Middle frontal gyrus (tissue), 1 donor: ENCODE measurements around the gene IGHMBP2.

Experiments
- DNase-seq: peaks from one replicate; pipeline ENCODE4 v3.0.0-alpha.2; 2015; ENCODE audit warnings: low spot score; ENCODE audit errors: extremely low spot score

Gene IGHMBP2

DNA sequence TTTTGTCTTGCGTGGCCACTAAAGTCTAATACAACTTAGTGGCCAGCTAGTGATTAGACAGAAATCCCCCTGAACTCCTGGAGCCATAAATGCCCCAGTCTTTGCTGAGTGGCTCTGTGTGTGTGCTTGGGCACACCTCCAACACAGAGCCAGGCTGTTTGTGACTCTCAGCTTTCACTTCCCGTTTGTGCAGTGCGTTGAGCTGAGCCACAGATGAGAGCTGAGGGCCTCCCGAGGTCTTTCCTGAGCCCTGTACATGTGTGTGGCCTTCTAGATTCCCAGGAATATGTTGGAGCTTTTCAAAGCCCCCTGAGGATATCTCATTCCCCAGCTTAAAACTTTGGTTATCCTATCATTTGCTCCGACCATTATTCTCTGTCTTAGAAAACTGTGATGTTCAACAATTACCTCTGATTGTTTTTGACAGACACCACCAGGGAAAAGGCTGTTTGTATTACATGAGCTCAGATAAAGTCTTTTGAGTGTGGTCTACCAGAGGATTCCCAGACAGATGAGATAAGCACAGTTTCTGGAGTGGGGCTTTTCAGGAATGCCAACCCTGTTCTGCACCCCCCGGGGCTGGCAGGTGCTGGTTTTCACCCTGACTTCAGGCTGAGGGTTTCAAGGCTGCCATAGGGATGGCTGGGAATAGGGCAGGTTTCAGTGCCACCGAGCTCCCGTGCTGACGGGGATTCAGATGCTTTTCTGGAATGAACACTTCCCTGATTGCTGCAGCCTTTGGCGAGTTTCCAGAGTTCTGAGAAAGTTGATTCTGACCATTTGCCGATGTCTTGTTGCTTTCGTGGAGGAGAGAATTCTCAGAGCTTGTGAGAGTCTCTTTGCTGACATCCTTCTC is 23.8 kb downstream of the IGHMBP2 start:
- DNase-seq: no peak

GRCh38 chr11:68928136-68928880 is 24.6 kb downstream of the IGHMBP2 start:
- no peak for DNase-seq

DNA sequence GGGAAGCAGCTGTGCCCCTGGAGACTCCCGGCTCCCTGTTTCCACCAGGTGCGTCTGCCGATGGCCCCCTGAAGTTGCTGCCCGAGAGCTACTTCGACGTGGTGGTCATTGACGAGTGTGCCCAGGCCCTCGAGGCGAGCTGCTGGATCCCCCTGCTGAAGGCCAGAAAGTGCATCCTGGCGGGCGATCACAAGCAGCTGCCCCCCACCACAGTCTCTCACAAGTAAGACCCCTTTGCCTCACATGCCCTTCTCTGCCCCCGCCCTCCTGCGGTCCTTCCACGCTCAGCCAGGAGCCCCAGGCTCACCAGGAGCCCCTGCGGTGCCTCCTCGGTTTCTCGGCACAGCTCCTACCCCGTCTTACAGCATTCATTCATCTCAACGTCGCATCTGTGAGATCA is 25.4 kb downstream of the IGHMBP2 start:
- no peak for DNase-seq

GRCh38 chr11:68929706-68930570 is 26.2 kb downstream of the IGHMBP2 start:
- DNase-seq: no peak

DNA sequence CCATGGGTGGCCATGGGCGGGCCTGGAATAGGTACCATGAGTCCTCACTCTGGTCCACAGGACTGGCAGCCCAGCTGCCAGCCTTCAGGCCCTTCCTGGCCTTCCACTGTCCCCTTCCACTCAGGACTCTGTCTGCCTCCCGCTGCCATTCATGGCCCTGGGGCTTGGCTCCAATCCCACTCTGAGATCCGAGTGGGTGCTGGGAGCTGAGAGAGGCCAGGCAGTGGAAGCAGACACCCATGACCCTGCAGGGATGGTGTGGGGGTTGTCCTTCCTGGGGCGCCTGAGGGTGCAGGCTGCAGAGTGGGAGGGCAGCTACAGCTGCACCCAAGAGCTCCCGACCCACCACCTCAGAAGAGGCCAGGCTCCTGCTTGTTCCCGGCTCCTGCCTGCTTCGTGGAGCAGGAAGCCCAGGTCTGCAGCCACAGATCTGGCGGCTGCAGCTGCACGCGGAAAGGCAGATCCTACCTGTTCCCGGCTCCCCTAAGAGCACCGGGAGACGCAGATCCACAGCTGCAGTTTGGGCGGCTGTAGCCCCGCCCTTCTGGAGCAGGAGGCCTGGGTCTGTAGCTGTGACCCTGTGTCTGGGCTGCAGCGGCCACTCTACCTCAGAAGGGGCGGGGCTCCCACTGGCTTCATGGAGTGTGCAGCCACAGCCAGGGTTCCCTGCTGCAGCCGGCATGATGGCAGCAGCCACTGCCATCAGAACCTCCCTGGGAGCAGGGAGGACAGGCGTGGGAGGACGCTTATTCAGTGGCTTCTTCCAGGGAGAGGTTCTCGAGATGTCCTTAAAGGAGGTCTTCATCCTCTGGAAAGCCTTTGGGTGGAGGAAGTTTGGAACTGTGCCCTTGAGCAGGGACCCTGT is 27.5 kb downstream of the IGHMBP2 start:
- DNase-seq: no peak

DNA sequence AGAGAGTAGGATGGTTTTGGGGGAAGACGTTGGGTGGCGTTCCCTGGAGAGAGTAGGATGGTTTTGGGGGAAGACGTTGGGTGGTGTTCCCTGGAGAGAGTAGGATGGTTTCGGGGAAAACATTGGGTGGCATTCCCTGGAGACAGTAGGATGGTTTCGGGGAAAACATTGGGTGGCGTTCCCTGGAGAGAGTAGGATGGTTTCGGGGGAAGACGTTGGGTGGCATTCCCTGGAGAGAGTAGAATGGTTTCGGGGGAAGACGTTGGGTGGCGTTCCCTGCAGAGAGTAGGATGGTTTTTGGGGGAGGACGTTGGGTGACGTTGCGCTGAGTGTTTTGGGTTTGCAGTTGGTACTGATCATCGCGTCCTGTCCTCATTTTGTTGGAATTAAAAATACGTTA is 28.2 kb downstream of the IGHMBP2 start:
- DNase-seq: no peak

GRCh38 chr11:68932358-68932757 is 28.7 kb downstream of the IGHMBP2 start:
- DNase-seq: no peak

DNA sequence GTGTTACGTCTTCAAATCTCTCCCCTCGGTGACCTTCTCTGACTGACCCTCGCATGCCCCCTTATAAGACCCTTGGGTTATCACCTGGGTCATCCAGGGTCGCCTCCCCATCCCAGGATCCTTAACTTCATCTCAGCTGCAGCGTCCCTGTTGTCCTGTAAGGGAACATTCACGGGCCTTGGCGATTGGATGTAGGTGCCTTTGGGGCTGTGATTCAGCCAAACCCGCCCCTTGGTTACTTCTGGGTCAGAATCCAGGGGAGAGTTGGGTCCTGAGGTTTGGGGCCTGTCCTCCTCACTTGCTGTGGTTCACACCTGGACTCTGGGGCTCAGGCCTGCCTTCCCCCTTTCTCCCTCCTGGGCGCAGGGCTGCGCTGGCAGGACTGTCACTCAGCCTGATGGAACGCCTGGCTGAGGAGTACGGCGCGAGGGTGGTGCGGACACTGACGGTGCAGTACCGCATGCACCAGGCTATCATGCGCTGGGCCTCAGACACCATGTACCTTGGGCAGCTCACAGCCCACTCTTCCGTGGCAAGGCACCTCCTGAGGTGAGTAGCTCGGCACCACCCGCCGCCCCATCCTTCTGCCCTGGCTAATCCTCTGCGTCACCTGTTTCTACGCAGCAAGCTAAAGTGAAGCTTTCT is 29.4 kb downstream of the IGHMBP2 start:
- DNase-seq: no peak

DNA sequence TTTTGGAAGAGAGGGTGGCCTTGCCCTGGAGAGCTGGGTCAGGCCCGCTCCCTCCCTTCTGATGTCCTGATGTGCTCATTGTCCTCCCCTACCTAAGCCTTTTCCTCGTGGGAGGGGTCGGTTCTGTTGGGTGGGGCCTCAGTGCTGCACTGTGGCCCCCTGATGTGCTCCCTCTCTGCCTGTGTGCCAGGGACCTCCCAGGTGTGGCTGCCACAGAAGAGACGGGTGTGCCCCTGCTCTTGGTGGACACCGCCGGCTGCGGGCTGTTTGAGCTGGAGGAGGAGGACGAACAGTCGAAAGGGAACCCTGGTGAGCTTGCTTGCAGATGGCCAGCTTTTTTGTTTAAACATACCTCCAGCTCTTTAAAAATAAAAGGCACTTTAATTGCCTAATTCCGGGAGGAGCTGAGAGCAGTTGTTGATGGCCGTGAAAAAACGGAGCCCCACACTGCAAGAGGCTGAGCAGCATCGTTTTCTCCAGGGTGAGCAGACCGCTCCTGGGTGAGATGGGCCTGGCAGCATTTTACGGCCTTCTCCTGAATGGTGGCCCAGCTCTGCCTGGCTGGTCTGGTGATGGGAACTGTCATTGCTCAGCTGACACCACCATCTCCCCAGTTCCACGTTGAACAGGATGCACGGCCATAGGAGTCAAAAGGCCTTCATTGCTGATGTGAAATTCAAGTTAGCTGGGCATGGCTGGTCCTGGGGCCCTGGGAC is 30.1 kb downstream of the IGHMBP2 start:
- DNase-seq: no peak

- no peak for DNase-seq
These were observed 30.6 kb downstream of the IGHMBP2 start for GRCh38 chr11:68934321-68934645.

- no peak for DNase-seq
These were observed 31.0 kb downstream of the IGHMBP2 start for GRCh38 chr11:68934666-68935065.

DNA sequence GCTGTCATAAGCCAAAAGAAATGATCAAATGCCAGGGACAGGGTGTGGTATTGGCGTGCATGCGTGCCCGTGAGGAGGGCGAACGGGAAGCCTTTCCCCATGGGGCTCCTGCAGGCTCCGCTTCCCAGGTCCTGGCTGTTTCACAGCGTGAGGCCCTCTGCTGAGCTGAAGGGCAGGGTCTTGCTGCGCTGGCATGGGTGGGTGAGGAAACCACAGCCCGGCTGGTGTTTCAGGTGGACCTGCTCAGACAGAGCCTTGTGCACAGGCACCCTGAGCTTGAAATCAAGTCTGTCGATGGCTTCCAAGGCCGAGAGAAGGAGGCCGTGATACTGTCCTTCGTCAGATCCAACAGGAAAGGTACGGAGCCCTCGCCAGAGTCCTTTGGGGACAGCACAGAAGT is 31.4 kb downstream of the IGHMBP2 start:
- no peak for DNase-seq

- DNase-seq: no peak
These were observed 32.0 kb downstream of the IGHMBP2 start for GRCh38 chr11:68935516-68936357.

DNA sequence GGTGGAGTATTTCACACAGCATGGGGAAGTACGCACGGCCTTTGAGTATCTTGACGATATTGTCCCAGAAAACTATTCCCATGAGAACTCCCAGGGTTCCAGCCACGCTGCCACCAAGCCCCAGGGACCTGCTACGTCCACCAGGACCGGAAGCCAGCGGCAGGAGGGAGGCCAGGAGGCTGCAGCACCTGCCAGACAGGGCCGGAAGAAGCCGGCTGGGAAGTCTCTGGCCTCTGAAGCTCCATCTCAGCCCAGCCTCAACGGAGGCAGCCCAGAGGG is 32.6 kb downstream of the IGHMBP2 start:
- no peak for DNase-seq

DNA sequence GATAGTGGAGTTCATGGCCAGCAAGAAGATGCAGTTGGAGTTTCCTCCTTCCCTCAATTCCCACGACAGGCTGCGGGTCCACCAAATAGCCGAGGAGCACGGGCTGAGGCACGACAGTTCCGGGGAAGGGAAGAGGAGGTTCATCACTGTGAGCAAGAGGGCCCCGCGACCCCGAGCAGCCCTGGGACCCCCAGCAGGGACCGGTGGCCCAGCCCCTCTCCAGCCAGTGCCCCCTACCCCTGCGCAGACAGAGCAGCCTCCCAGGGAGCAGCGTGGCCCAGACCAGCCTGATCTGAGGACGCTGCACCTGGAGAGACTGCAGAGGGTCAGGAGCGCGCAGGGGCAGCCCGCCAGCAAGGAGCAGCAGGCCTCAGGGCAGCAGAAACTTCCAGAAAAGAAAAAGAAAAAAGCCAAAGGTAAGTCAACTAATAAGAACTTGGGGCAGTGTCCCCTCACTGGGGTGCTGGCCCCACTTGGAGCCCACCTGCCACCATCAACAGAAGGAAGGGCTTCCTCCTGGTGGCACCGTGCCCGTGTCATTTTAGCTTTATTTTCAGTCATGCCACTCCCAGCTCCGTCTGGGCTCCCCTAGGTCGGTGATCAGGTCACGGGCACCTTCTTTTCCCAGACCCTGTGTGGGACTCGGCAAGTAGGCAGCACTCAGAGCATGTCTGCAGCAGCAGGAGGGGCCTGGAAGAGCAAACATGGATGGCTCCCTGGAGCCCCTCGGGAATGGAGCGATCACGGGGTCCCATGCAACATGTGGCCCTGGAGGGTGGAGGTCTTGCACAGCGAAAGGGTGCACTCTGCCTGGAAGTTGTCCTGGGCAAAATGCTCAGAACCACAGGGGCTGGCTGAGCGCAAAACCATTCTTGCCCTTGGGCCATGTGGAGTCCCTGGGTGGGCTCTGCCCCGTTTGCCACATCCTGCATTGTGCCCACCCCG is 33.3 kb downstream of the IGHMBP2 start:
- no peak for DNase-seq

DNA sequence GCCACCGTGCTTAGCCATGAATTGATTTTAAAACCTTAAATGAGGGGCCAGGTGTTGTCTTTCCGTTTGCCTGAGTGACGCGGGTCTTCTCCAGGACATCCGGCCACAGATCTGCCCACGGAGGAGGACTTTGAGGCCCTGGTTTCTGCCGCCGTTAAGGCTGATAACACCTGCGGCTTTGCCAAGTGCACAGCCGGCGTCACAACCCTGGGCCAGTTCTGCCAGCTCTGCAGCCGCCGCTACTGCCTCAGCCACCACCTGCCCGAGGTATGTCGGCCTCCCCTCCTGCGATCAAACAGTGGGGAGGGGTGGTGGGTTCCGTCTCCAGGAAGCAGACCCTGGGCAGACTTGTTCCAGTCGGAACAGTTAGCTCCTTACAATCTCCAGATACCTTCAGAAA is 34.4 kb downstream of the IGHMBP2 start:
- DNase-seq: no peak

DNA sequence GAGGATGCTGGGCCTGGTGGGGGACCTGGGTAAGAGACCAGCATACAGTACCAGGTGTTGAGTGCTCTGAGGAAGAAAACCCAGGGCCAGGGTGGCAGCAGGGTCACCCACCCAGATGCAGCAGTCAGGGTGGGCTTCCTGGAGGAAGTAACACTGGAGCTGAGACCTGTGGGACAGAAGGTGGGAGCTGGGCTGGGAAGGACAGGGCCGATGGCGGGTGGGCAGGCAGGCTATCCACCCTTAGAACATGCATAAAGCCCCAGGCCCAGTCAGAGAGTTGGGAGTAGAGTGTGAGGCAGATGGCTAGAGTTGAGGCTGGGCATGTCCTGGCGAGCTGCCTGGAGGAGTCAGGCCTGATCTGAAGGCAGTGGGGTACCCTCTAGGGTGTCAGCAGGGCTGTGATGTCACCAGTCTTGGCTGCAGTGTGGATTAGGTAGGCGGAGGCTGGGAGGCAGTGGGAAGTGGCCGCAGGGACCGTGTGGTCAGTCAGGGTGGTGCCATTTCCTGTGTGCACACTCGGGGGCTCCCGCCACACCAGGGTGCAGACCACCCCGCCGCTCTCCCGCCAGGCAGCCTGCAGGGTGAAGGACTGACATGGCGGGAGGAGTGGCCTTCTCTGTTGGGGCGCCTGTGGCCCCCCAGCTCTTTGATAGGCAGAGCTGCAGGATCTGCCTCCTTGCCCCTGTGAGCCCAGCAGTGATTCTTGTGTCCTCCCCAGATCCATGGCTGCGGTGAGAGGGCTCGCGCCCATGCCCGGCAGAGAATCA is 35.3 kb downstream of the IGHMBP2 start:
- DNase-seq: no peak
